GM12873 (cell line): Measurements from ENCODE around the gene ERC1.

Experiments
- TF ChIP-seq, protein P1 (sequence below): IDR thresholded peaks from 2 replicates; pipeline ENCODE4 v1.5.1; 2012; ENCODE audit warnings: low read depth, mild to moderate bottlenecking, moderate library complexity, low read length, control low read depth; ENCODE audit not compliant: insufficient read depth; ENCODE audit errors: missing control alignments

Gene ERC1

DNA sequence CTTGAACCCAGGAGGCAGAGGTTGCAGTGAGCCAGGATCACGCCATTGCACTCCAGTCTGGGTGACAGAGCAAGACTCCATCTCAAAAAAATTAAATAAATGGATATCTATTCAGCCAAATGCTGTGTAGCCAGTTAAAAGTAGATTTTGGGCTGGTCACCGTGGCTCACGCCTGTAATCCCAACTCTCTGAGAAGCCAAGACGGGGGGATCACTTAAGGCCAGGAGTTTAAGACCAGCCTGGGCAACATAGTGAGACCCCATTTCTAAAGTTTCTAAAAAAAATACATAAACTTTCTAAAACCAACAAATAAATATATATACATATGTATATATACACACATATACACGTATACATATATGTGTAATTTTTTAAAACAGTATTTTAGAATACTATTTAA, 414.6 kb downstream of the ERC1 start:
- TF ChIP-seq, protein P1, sequence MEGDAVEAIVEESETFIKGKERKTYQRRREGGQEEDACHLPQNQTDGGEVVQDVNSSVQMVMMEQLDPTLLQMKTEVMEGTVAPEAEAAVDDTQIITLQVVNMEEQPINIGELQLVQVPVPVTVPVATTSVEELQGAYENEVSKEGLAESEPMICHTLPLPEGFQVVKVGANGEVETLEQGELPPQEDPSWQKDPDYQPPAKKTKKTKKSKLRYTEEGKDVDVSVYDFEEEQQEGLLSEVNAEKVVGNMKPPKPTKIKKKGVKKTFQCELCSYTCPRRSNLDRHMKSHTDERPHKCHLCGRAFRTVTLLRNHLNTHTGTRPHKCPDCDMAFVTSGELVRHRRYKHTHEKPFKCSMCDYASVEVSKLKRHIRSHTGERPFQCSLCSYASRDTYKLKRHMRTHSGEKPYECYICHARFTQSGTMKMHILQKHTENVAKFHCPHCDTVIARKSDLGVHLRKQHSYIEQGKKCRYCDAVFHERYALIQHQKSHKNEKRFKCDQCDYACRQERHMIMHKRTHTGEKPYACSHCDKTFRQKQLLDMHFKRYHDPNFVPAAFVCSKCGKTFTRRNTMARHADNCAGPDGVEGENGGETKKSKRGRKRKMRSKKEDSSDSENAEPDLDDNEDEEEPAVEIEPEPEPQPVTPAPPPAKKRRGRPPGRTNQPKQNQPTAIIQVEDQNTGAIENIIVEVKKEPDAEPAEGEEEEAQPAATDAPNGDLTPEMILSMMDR = no peak

DNA sequence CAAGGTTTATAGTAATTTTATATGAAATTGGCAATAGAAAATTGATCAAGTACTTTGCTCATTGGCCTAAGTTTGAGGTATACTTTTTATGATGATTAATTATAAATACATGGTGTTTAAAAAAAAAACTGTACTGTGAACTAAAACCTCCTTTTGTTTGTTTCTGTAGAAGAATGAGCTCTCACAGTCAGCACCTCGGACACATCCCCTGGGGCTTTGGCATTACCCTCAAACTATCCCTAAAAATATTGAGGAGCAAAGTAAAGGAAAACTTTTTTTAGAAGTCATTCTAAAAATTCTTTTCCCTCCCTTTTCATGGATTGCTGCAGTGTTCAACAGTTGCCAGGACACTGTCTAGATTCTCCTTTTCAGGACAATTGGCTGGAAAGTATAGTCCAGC, 419.8 kb downstream of the ERC1 start:
- TF ChIP-seq, protein P1 = no peak

DNA sequence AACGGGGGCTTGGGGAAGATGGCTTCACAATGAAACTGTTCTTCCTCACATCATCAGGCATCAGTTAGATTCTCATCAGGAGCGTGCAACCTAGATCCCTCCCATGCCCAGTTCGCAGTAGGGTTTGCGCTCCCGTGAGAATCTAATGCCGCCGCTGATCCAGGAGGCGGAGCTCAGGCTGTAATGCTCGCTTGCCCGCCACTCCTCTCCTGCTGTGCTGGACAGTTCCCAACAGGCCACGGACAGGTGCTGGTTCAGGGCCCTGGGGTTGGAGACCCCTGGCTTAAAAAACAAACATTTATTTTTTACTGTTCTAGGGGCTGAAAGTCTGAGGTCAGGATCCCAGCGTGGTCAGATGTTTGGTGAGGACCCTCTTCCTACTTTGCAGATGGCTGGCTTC, 422.9 kb downstream of the ERC1 start:
- TF ChIP-seq, protein P1 = no peak

DNA sequence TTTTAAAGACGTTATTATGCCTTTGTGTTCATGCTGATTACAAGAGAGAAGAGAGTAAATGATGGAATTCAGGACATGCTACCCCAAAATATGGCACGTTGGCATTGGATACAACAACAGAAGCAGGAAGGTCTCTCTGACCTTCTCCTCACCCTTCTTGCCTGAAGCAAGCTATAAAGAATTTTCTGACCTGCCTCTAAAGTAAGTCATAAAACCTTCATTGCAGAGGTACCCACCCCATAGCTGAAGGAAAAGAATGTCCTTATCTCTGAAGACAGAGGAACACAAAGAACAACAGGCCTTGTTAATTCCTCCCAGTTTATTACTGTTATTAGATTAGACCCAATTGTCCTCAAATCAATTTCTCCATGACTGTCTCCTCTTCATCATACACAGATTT, 427.1 kb downstream of the ERC1 start:
- TF ChIP-seq, protein P1 = no peak

DNA sequence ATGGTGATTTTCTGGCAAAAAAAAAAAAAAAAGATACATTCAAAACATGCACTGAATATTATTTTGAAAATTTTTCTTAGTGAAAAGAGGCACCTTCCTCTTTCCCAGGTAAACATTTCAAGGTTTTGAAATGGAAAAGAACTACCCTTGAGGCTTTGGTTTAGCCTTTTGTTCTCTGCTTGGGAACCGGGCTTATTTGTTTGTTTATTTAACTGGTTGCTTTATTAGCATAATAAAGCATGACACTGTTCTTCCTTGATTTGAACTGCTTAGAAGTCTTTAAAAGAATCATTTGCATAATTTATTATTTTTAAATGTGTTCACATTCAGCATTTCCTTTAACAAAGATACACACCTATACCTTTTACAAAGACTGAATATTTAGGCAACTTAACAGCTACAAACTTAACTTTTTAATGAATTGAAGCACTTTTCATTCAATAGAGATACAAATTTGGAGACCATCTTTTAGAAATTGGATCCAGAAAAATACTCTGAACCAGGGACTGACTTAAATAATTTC, 428.9 kb downstream of the ERC1 start:
- TF ChIP-seq, protein P1 = no peak

DNA sequence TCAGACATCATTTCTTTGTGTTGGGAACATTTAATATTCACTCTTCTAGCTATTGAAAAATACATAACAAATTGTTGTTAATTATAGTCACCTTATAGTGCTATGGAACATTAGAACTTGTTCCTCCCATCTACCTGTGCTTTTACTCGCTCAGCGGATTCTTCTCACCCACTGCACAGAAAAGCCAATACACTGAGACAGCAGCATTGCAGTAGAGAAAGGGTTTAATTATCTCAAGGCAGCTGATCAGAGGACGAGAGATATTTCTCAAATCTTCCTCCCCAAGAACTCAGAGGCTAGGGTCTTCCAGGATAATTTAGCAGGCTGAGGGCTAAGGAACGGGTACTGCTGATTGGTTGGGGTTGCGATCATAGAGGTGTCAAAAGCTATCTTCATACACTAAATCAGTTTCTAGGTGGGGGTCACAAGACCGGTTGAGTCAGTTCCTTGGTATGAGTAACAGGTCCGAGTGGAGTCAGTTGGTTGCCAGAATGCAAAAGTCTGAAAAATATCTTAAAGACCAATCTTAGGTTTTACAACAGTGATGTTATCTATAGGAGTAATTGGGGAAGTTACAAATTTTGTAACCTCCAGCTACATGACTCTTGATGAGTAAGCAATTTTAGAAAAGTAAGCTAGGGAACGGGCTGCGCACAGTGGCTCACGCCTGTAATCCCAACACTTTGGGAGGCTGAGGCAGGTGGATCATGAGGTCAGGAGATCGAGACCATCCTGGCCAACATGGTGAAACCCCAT, 430.2 kb downstream of the ERC1 start:
- TF ChIP-seq, protein P1 = no peak

DNA sequence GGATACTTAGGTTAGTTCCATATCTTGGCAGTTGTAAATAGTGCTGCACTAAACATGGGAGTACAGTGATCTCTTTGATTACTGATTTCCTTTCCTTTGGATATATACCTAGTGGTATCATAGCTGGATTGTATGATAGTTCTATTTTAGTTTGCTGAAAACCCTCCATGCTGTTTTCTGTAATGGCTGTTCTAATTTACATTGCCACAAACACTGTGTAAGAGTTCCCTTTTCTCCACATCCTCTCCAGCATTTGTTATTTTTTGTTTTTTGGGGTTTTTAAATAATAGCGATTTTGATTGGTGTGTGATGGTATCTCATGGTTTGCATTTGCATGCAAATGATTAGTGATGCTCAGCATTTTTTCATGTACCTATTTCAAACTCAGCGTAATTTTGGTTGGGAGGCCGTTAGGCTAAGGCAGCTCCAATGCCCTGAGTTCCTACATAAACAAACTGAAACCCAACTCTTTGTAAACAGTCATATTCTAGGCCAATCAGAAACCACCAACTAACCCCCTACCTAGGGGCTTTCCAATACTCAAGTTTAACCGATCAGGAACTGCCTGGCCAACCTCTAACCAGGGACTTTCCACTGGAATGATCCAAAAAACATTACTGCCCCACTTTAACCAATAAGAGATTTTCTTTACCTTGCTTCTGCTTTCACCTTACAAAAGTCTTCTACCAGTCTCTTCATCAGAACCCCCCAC, 431.7 kb downstream of the ERC1 start:
- TF ChIP-seq, protein P1 = no peak
